ENCODE measurements around the gene INSIG2. TPM values are rescaled to one million over a fixed set of nuclear protein-coding genes. Genes with fewer than 3 reads are reported as not detected.

The INSIG2 gene
- total RNA-seq, 4 donors from 2014 or later = 8.5 to 24.5 (median 19.6) TPM

DNA sequence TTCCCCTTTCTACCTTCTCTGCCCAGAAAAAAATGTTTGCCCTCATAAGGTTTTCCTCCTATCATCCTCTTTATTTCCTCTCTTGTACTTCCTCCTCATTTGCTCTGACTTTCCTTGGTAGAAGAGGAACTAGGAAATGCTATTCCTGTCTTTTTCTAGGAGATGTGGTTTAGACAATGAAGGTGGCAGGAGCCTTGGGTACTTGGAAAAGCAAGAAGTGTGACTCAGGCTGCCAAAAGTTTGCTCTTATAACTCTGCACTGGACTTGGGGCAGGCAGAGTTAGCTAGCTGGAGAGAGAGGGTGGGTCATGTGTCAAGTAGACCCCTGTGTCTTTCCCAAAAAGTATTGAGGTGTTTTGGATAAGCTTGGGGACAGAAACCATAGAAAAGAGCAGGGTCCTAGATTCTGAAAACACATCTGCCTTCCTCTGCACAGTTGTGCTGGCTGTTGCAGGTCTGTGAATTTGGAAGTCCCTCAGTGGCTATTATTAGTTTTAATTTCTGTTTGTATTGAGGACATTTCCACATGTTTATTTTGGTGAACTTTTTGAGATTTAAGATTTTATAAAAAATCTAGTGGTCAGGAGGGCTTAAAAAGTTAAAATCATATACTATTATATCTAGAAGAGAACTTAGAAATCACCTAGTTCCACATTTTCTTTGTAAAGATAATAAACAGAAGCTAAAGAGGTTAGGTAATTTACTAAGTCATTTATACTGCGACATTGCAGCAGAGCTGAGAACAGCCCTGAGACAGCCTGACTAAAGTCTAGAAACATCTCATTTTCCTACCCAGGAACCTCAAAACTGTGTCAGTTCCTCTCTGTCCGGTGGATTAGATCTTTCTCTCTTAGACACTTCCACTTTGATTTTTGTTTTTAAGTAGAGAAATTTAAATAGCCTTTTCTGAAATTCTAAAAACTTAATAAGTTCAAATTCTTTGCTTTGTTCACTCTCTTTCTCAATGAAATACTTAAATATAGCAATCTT, 16.0 kb downstream of the INSIG2 start:
- TF ChIP-seq CTCF (IDR thresholded peaks at IDR 0.05; ENCODE audit: low read depth) = no peak

GRCh38 chr2:118105497-118105896, 17.2 kb downstream of the INSIG2 start:
- TF ChIP-seq CTCF (IDR thresholded peaks at IDR 0.05; ENCODE audit: low read depth) = no peak

DNA sequence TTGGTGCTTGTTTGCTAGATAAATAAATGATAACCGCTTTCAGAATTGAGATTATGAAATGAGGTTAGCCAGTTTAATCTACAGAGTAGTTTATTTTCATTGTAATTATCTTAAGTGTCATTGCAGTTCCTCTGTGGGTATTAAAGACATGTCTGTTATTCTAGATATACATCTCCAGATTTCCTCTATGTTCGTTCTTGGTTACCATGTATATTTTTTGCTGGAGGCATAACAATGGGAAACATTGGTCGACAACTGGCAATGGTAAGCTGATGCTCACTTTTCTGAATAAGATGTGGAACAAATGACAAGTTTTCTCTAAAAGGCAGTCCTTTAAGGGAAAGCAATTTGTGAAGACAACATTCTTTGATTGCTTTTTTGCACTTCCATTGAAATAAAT, 18.7 kb downstream of the INSIG2 start:
- no peak for TF ChIP-seq CTCF (IDR thresholded peaks at IDR 0.05; ENCODE audit: low read depth)

GRCh38 chr2:118110310-118110709, 22.0 kb downstream of the INSIG2 start:
- TF ChIP-seq CTCF (IDR thresholded peaks at IDR 0.05; ENCODE audit: low read depth) = no peak

GRCh38 chr2:118110991-118111390, 22.7 kb downstream of the INSIG2 start:
- no peak for TF ChIP-seq CTCF (IDR thresholded peaks at IDR 0.05; ENCODE audit: low read depth)

- TF ChIP-seq CTCF (IDR thresholded peaks at IDR 0.05; ENCODE audit: low read depth) = no peak
Observed at GRCh38 chr2:118112771-118113334, 24.6 kb downstream of the INSIG2 start.

DNA sequence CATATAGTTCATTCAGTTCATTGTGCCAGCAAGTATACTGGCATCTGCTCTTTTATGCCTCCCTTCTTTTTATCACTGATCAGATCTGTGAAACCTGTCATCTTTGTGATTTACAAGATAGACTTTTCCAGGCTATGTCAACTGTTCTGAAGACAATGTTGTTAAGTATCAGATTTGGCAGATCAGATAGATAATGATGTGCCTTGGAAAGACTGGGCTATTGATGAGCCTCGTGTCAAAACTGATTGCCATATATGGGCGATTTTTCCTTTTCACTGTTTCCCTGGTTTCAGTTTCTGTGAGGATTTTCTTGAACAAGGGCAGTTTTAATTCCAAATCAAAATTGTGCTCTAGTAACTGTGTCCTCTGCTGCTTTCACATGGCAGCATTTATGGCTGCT, 26.6 kb downstream of the INSIG2 start:
- TF ChIP-seq CTCF (IDR thresholded peaks at IDR 0.05; ENCODE audit: low read depth) = no peak

All from subcutaneous adipose tissue (tissue), 4 donors.